ENCODE results near the gene CARD19.
"Not testable (repeated sequence)": the region's sequence is repeated elsewhere in the genome, so short reads cannot be mapped to it uniquely, and the experiment has no call there.

Gene CARD19

DNA sequence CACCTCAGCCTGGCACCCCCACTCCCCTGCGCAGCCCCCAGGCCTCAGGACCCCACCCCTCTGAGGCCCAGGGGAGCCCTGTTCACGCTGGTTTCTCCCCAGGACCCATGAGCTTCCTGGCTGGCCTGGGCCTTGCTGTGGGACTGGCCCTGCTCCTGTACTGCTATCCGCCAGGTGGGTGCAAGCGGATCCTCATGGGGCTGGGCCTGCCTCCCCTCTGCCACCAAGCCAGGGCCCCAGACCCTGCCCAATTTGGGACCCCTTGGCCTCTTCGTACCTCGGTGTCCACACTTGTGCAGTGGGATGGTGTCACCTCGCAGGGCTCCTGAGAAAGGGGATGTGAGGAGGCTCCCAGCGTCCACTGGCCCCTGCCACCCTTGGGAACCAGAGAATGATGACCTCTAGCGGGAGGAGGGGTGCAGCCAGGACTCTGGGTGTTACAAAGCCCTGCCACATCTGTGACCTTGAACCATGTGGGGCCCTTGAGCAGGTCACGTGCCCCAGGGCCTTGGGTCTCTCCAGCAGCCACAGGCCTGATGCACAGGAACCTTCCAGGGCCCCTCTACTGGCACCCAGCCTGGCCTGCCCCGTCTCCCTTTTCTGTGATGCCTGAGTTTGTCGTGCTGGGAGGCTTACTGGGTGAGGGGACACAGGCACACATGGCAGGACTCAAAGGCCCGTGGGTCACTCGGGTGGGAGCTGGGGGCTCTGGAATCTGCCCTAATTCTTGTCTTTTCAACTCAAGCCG lies 16.3 kb downstream of the CARD19 start:
- Histone ChIP-seq H3K9ac (ENCODE audit: low read length) (no peak overlapping the region), H3K36me3 (ENCODE audit: insufficient read depth, low read length) (peaks cover 45% of the 10 kb centered on the region), H3K27me3 (ENCODE audit: control insufficient read depth in 1 of 2, insufficient read depth in 2 of 2, low read length in 2 of 2) (no peaks in the 10 kb centered on the region), H3K27ac (ENCODE audit: low read depth, low read length) (no peak overlapping the region), H3K4me1 (ENCODE audit: insufficient read depth, low read length) (peaks cover 10% of the 10 kb centered on the region), H3K4me3 (ENCODE audit: low read depth in 1 of 2, low read length in 2 of 2) (no peak overlapping the region), H3K9me3 (ENCODE audit: low read length) (no peaks in the 10 kb centered on the region)

- H3K9me3 ChIP-seq (ENCODE audit: low read length): no peaks in the 10 kb centered on the region
- H3K9ac ChIP-seq (ENCODE audit: low read length): no peak overlapping the region
- no peak overlapping the region for H3K27ac ChIP-seq (ENCODE audit: low read depth, low read length)
- peaks cover 10% of the 10 kb centered on the region for H3K4me1 ChIP-seq (ENCODE audit: insufficient read depth, low read length)
- peaks cover 41% of the 10 kb centered on the region for H3K36me3 ChIP-seq (ENCODE audit: insufficient read depth, low read length)
- no peaks in the 10 kb centered on the region for H3K27me3 ChIP-seq (ENCODE audit: control insufficient read depth in 1 of 2, insufficient read depth in 2 of 2, low read length in 2 of 2)
- no peak overlapping the region for H3K4me3 ChIP-seq (ENCODE audit: low read depth in 1 of 2, low read length in 2 of 2)
Observed at GRCh38 chr9:93112864-93113389, 16.9 kb downstream of the CARD19 start.

- Histone ChIP-seq H3K9ac (ENCODE audit: low read length) (no peak overlapping the region), H3K27ac (ENCODE audit: low read depth, low read length) (no peak overlapping the region), H3K4me3 (ENCODE audit: low read depth in 1 of 2, low read length in 2 of 2) (no peak overlapping the region), H3K27me3 (ENCODE audit: control insufficient read depth in 1 of 2, insufficient read depth in 2 of 2, low read length in 2 of 2) (no peaks in the 10 kb centered on the region), H3K4me1 (ENCODE audit: insufficient read depth, low read length) (peaks cover 11% of the 10 kb centered on the region), H3K9me3 (ENCODE audit: low read length) (no peaks in the 10 kb centered on the region), H3K36me3 (ENCODE audit: insufficient read depth, low read length) (peaks cover 31% of the 10 kb centered on the region)
Observed at GRCh38 chr9:93114169-93114983, 18.4 kb downstream of the CARD19 start.

GRCh38 chr9:93114984-93115335 lies 18.9 kb downstream of the CARD19 start:
- peaks cover 16% of the 10 kb centered on the region for H3K4me1 ChIP-seq (ENCODE audit: insufficient read depth, low read length)
- no peak overlapping the region for H3K27ac ChIP-seq (ENCODE audit: low read depth, low read length)
- H3K9ac ChIP-seq (ENCODE audit: low read length): no peak overlapping the region
- no peak overlapping the region for H3K4me3 ChIP-seq (ENCODE audit: low read depth in 1 of 2, low read length in 2 of 2)
- no peaks in the 10 kb centered on the region for H3K9me3 ChIP-seq (ENCODE audit: low read length)
- H3K36me3 ChIP-seq (ENCODE audit: insufficient read depth, low read length): peaks cover 31% of the 10 kb centered on the region
- no peaks in the 10 kb centered on the region for H3K27me3 ChIP-seq (ENCODE audit: control insufficient read depth in 1 of 2, insufficient read depth in 2 of 2, low read length in 2 of 2)

GRCh38 chr9:93115486-93116071 lies 19.6 kb downstream of the CARD19 start:
- H3K27me3 ChIP-seq (ENCODE audit: control insufficient read depth in 1 of 2, insufficient read depth in 2 of 2, low read length in 2 of 2): no peaks in the 10 kb centered on the region
- no peak overlapping the region for H3K27ac ChIP-seq (ENCODE audit: low read depth, low read length)

GRCh38 chr9:93116072-93116961 lies 20.3 kb downstream of the CARD19 start:
- Histone ChIP-seq H3K36me3 (ENCODE audit: insufficient read depth, low read length) (peaks cover 28% of the 10 kb centered on the region), H3K9ac (ENCODE audit: low read length) (no peak overlapping the region), H3K27me3 (ENCODE audit: control insufficient read depth in 1 of 2, insufficient read depth in 2 of 2, low read length in 2 of 2) (no peaks in the 10 kb centered on the region), H3K9me3 (ENCODE audit: low read length) (no peaks in the 10 kb centered on the region), H3K27ac (ENCODE audit: low read depth, low read length) (peak overlapping the region; percentile 46), H3K4me1 (ENCODE audit: insufficient read depth, low read length) (peaks cover 26% of the 10 kb centered on the region), H3K4me3 (ENCODE audit: low read depth in 1 of 2, low read length in 2 of 2) (no peak overlapping the region)

More at GRCh38 chr9:93115486-93116071, 19.6 kb downstream of the CARD19 start:
- no peak overlapping the region for H3K9ac ChIP-seq (ENCODE audit: low read length)
- peaks cover 28% of the 10 kb centered on the region for H3K36me3 ChIP-seq (ENCODE audit: insufficient read depth, low read length)
- H3K9me3 ChIP-seq (ENCODE audit: low read length): no peaks in the 10 kb centered on the region
- no peak overlapping the region for H3K4me3 ChIP-seq (ENCODE audit: low read depth in 1 of 2, low read length in 2 of 2)
- H3K4me1 ChIP-seq (ENCODE audit: insufficient read depth, low read length): peaks cover 22% of the 10 kb centered on the region

GRCh38 chr9:93117521-93117920 lies 21.5 kb downstream of the CARD19 start:
- not testable (repeated sequence) for H3K9ac ChIP-seq (ENCODE audit: low read length); H3K9me3 ChIP-seq (ENCODE audit: low read length); H3K4me3 ChIP-seq (ENCODE audit: low read depth in 1 of 2, low read length in 2 of 2); H3K27me3 ChIP-seq (ENCODE audit: control insufficient read depth in 1 of 2, insufficient read depth in 2 of 2, low read length in 2 of 2); H3K27ac ChIP-seq (ENCODE audit: low read depth, low read length)
- H3K36me3 ChIP-seq (ENCODE audit: insufficient read depth, low read length): peaks cover 31% of the 10 kb centered on the region
- peaks cover 26% of the 10 kb centered on the region for H3K4me1 ChIP-seq (ENCODE audit: insufficient read depth, low read length)

- H3K9me3 ChIP-seq (ENCODE audit: low read length): no peaks in the 10 kb centered on the region
- no peak overlapping the region for H3K9ac ChIP-seq (ENCODE audit: low read length)
- no peaks in the 10 kb centered on the region for H3K27me3 ChIP-seq (ENCODE audit: control insufficient read depth in 1 of 2, insufficient read depth in 2 of 2, low read length in 2 of 2)
- no peak overlapping the region for H3K27ac ChIP-seq (ENCODE audit: low read depth, low read length)
- no peak overlapping the region for H3K4me3 ChIP-seq (ENCODE audit: low read depth in 1 of 2, low read length in 2 of 2)
- H3K4me1 ChIP-seq (ENCODE audit: insufficient read depth, low read length): peaks cover 26% of the 10 kb centered on the region
- H3K36me3 ChIP-seq (ENCODE audit: insufficient read depth, low read length): peaks cover 30% of the 10 kb centered on the region
Observed at GRCh38 chr9:93117924-93118862, 22.2 kb downstream of the CARD19 start.

- H3K27ac ChIP-seq (ENCODE audit: low read depth, low read length): peak overlapping the region; percentile 76
- no peak overlapping the region for H3K9ac ChIP-seq (ENCODE audit: low read length)
- H3K9me3 ChIP-seq (ENCODE audit: low read length): no peaks in the 10 kb centered on the region
- H3K36me3 ChIP-seq (ENCODE audit: insufficient read depth, low read length): peaks cover 30% of the 10 kb centered on the region
- no peak overlapping the region for H3K4me3 ChIP-seq (ENCODE audit: low read depth in 1 of 2, low read length in 2 of 2)
- H3K27me3 ChIP-seq (ENCODE audit: control insufficient read depth in 1 of 2, insufficient read depth in 2 of 2, low read length in 2 of 2): no peaks in the 10 kb centered on the region
- peaks cover 26% of the 10 kb centered on the region for H3K4me1 ChIP-seq (ENCODE audit: insufficient read depth, low read length)
Observed at GRCh38 chr9:93118863-93119702, 23.1 kb downstream of the CARD19 start.

DNA sequence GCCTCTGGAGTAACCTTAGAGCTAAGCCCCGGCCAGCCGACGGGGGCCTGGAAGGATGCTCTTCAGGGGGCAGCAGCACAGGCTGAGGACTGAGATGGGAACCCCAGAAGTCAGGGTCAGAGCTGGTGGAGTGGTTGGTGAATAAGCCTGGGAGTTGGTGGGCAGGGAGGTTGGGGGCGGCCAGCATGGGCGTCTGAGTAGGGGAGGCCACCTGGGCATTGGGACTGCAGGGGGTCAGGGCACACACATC lies 23.6 kb downstream of the CARD19 start:
- no peaks in the 10 kb centered on the region for H3K27me3 ChIP-seq (ENCODE audit: control insufficient read depth in 1 of 2, insufficient read depth in 2 of 2, low read length in 2 of 2)
- H3K27ac ChIP-seq (ENCODE audit: low read depth, low read length): peak overlapping the region; percentile 76
- peaks cover 26% of the 10 kb centered on the region for H3K4me1 ChIP-seq (ENCODE audit: insufficient read depth, low read length)
- H3K9ac ChIP-seq (ENCODE audit: low read length): no peak overlapping the region
- H3K4me3 ChIP-seq (ENCODE audit: low read depth in 1 of 2, low read length in 2 of 2): no peak overlapping the region
- H3K9me3 ChIP-seq (ENCODE audit: low read length): no peaks in the 10 kb centered on the region
- H3K36me3 ChIP-seq (ENCODE audit: insufficient read depth, low read length): peaks cover 34% of the 10 kb centered on the region
